Keratinocyte (primary cell): ENCODE results near the gene ANO2. TPM values are rescaled to one million over a fixed set of nuclear protein-coding genes. Genes with fewer than 3 reads are reported as not detected.

ENCODE experiments used
- DNase-seq: peaks from one replicate; pipeline ENCODE4 v3.0.0-alpha.2; 2011; ENCODE audit warnings: low read depth, missing footprints, low spot score
- FAIRE-seq: peaks from 2 replicates; lab custom pipeline; 2011; peaks lifted over from hg19 to GRCh38; lab: Jason Lieb, UNC
- H2AFZ ChIP-seq: 2 replicates; pipeline ENCODE4 v1.6.0; 2012; ENCODE audit warnings: low read length, control low read depth, inconsistent platforms; ENCODE audit not compliant: control insufficient read depth
- H3K27ac ChIP-seq: 2 replicates; pipeline ENCODE4 v1.5.1; 2011; ENCODE audit warnings: low read length; ENCODE audit not compliant: control insufficient read depth, insufficient read depth
- H3K27me3 ChIP-seq: 3 replicates; pipeline ENCODE4 v1.6.0; 2011; ENCODE audit warnings: low read length; ENCODE audit not compliant: control insufficient read depth, insufficient read depth; ENCODE audit errors: extremely low read depth
- H3K36me3 ChIP-seq, 2 experiments: 2 replicates in 1 of 2; 3 replicates in 1 of 2; pipeline ENCODE4 v1.5.1; 2011; ENCODE audit warnings: low read length in 2 of 2, mild to moderate bottlenecking in 1 of 2; ENCODE audit not compliant: control insufficient read depth in 2 of 2, insufficient read depth in 2 of 2; ENCODE audit errors: extremely low read depth in 1 of 2
- H3K4me1 ChIP-seq: 3 replicates; pipeline ENCODE4 v1.5.1; 2011; ENCODE audit warnings: low read length; ENCODE audit not compliant: control insufficient read depth, insufficient read depth; ENCODE audit errors: extremely low read depth
- H3K4me2 ChIP-seq: 3 replicates; pipeline ENCODE4 v1.6.0; 2011; ENCODE audit warnings: low read depth, low read length; ENCODE audit not compliant: control insufficient read depth, insufficient read depth; ENCODE audit errors: extremely low read depth
- H3K4me3 ChIP-seq, 3 experiments: fragments of 200-600 bp in 1 of 3; sonication (generic) in 1 of 3; 2 replicates in 2 of 3; 3 replicates in 1 of 3; pipeline ENCODE4 v1.5.1; 2011 to 2016; ENCODE audit warnings: low read length in 3 of 3, mild to moderate bottlenecking in 3 of 3, control low read depth in 2 of 3, inconsistent platforms in 1 of 3, low read depth in 1 of 3, mixed read lengths in 1 of 3, mixed run types in 1 of 3, moderate library complexity in 1 of 3; ENCODE audit not compliant: control insufficient read depth in 2 of 3, insufficient read depth in 2 of 3; ENCODE audit errors: extremely low read depth in 1 of 3
- H3K79me2 ChIP-seq: 2 replicates; pipeline ENCODE4 v1.6.0; 2012; ENCODE audit warnings: low read length; ENCODE audit not compliant: control insufficient read depth, insufficient read depth
- H3K9ac ChIP-seq: 3 replicates; pipeline ENCODE4 v1.6.0; 2011; ENCODE audit warnings: low read length; ENCODE audit not compliant: control insufficient read depth, insufficient read depth; ENCODE audit errors: extremely low read depth
- H3K9me1 ChIP-seq: 3 replicates; pipeline ENCODE4 v1.6.0; 2011; ENCODE audit warnings: low read length; ENCODE audit not compliant: control insufficient read depth, insufficient read depth; ENCODE audit errors: extremely low read depth
- H3K9me3 ChIP-seq: 2 replicates; pipeline ENCODE4 v1.5.1; 2012; ENCODE audit warnings: low read depth, low read length; ENCODE audit not compliant: control insufficient read depth
- H4K20me1 ChIP-seq: 3 replicates; pipeline ENCODE4 v1.6.0; 2011; ENCODE audit warnings: low read length; ENCODE audit not compliant: control insufficient read depth, insufficient read depth; ENCODE audit errors: extremely low read depth
- CTCF ChIP-seq, 3 experiments: IDR thresholded peaks in 1 of 3; conservative IDR thresholded peaks in 1 of 3; optimal IDR thresholded peaks in 1 of 3; 2 replicates in 2 of 3; 3 replicates in 1 of 3; pipeline versions ENCODE3 to v1.5.1; 2011; ENCODE audit warnings: low read length in 3 of 3, mild to moderate bottlenecking in 3 of 3, moderate library complexity in 2 of 3, control low read depth in 1 of 3, inconsistent platforms in 1 of 3; ENCODE audit not compliant: insufficient read depth in 2 of 3; ENCODE audit errors: extremely low read depth in 1 of 3
- EZH2 ChIP-seq: IDR thresholded peaks from one replicate; pipeline ENCODE4 v1.6.1; 2012; ENCODE audit warnings: inconsistent platforms, mild to moderate bottlenecking, low read length, moderate library complexity
- dilution Hi-C: fragments of 300-500 bp; cut with MboI; formaldehyde crosslinking; loops from one replicate; pipeline ENCODE4 v1.7.0; 2020; ENCODE audit warnings: low sequenced_read_pairs; ENCODE audit not compliant: extremely low pct_ligation_motif_present
- polyA plus RNA-seq, 5 experiments: library from polyadenylated mRNA; depleted of rRNA in 3 of 5; stranded (reverse) in 3 of 5; stranded (forward) in 1 of 5; unstranded in 1 of 5; fragments of >200 nt; gene quantifications; 1 replicate in 1 of 5; 2 replicates in 3 of 5; 3 replicates in 1 of 5; pipeline versions ENCODE4 v1.2.1 to v1.2.3, GENCODE V29; 2011 to 2012; ENCODE audit warnings: missing spikeins in 2 of 5, low read depth in 1 of 5, low replicate concordance in 1 of 5

The ANO2 gene
- polyA plus RNA-seq, 1 donor (not counting 4 experiments of a cell fraction or from before 2014, with no cell fraction given) = 0.14 TPM

- TF ChIP-seq CTCF (optimal IDR thresholded peaks at IDR 0.05 in 1 of 3, IDR thresholded peaks at IDR 0.05 in 1 of 3, conservative IDR thresholded peaks at IDR 0.05 in 1 of 3; ENCODE audit: extremely low read depth in 1 of 3, insufficient read depth in 2 of 3, low read length in 3 of 3) (no peak), EZH2 (no peak)
- no peaks in the 10 kb centered on the region for H3K36me3 ChIP-seq
- H3K4me2 ChIP-seq = no peak overlapping the region
- dilution Hi-C loops = no loop called here
- no peaks in the 10 kb centered on the region for H4K20me1 ChIP-seq
- H3K9me1 ChIP-seq = no peaks in the 10 kb centered on the region
- H3K9me3 ChIP-seq = no peaks in the 10 kb centered on the region
- H3K4me1 ChIP-seq = no peaks in the 10 kb centered on the region
- H3K4me3 ChIP-seq = no peak overlapping the region
- no peak for FAIRE-seq
- H3K9ac ChIP-seq = no peak overlapping the region
- H3K27me3 ChIP-seq = no peaks in the 10 kb centered on the region
- H2AFZ ChIP-seq = no peak overlapping the region
- H3K27ac ChIP-seq = no peak overlapping the region
- DNase-seq = no peak
- no peaks in the 10 kb centered on the region for H3K79me2 ChIP-seq
Observed at GRCh38 chr12:5560265-5560664, 384.8 kb downstream of the ANO2 start.

- Histone ChIP-seq H3K9me3 (no peaks in the 10 kb centered on the region), H4K20me1 (no peaks in the 10 kb centered on the region), H3K4me3 (no peak overlapping the region), H3K27me3 (no peaks in the 10 kb centered on the region), H3K27ac (no peak overlapping the region), H3K79me2 (no peaks in the 10 kb centered on the region), H3K9me1 (no peaks in the 10 kb centered on the region), H3K36me3 (no peaks in the 10 kb centered on the region), H2AFZ (no peak overlapping the region), H3K4me2 (no peak overlapping the region), H3K4me1 (no peaks in the 10 kb centered on the region), H3K9ac (no peak overlapping the region)
- FAIRE-seq = no peak
- DNase-seq = no peak
- dilution Hi-C loops = no loop called here
- TF ChIP-seq CTCF (optimal IDR thresholded peaks at IDR 0.05 in 1 of 3, IDR thresholded peaks at IDR 0.05 in 1 of 3, conservative IDR thresholded peaks at IDR 0.05 in 1 of 3; ENCODE audit: extremely low read depth in 1 of 3, insufficient read depth in 2 of 3, low read length in 3 of 3) (no peak), EZH2 (no peak)
Observed at GRCh38 chr12:5557906-5558305, 387.2 kb downstream of the ANO2 start.
